Measurements from ENCODE around the gene WIZ. TPM values are rescaled to one million over a fixed set of nuclear protein-coding genes. Genes with fewer than 3 reads are reported as not detected.
A peak's percentile ranks its signal among the peaks of the same experiment; 100 is the strongest.

The WIZ gene
- polyA plus RNA-seq, 1 experiment: 5.8 TPM

DNA sequence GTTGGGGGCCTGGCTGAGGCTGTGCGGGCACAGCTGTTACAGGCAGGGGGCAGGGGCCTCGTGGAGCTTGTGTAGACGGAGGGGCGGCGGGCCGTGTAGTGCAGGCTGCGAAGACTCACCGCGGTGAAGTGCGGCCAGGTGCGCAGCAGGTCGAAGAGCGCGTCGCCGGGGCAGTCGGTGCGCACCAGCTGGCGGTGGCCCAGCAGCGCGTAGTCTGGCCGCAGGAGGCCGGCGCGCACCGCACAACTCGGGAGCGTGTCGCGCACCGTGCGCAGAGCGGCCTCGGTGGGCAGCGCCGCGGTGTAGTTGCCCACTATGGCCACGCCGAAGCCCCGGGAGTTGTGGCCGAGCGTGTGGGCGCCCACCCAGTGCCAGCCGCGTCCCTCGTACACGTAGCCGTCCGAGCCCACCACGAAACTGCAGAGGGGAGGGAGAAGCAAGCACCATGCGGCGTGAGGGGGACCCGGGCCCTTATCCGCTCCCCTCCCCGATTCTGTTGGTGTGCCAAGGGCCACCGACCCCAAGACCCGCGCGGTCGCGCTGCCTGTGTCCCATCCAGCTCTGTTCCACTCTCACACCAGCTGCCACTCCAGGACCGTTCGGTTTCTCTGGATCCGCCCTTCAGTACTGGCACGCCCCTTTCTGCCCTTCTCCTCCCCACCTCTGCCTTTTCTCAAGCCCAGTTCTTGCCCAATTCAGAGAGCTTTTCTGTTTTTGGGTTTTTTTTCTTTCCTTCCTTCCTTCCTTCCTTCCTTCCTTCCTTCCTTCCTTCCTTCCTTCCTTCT, 19.9 kb upstream of the WIZ start:
- H3K4me3 ChIP-seq (ENCODE audit: low read depth, low read length): peak overlapping the region; percentile 29
- peaks cover 7% of the 10 kb centered on the region; the same call in 1 of the 2 replicates for H3K9me3 ChIP-seq (ENCODE audit: control insufficient read depth, insufficient read depth, low read length)
- ChIA-PET CTCF (interaction anchor here (0.6 kb wide), 1 partner anchor 819 kb away, joined by 7 read pairs; no protein-coding TSS in a partner anchor), POLR2A (no interaction called here)
- DNase-seq (ENCODE audit: low read depth, low spot score): no peak
- H3K27ac ChIP-seq (ENCODE audit: low read depth, low read length): no peak overlapping the region
- peaks cover 14% of the 10 kb centered on the region for H3K27me3 ChIP-seq (ENCODE audit: control insufficient read depth, insufficient read depth, low read length)
- TF ChIP-seq, protein P1, sequence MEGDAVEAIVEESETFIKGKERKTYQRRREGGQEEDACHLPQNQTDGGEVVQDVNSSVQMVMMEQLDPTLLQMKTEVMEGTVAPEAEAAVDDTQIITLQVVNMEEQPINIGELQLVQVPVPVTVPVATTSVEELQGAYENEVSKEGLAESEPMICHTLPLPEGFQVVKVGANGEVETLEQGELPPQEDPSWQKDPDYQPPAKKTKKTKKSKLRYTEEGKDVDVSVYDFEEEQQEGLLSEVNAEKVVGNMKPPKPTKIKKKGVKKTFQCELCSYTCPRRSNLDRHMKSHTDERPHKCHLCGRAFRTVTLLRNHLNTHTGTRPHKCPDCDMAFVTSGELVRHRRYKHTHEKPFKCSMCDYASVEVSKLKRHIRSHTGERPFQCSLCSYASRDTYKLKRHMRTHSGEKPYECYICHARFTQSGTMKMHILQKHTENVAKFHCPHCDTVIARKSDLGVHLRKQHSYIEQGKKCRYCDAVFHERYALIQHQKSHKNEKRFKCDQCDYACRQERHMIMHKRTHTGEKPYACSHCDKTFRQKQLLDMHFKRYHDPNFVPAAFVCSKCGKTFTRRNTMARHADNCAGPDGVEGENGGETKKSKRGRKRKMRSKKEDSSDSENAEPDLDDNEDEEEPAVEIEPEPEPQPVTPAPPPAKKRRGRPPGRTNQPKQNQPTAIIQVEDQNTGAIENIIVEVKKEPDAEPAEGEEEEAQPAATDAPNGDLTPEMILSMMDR (IDR thresholded peaks at IDR 0.05; ENCODE audit: low read depth, low read length): no peak

DNA sequence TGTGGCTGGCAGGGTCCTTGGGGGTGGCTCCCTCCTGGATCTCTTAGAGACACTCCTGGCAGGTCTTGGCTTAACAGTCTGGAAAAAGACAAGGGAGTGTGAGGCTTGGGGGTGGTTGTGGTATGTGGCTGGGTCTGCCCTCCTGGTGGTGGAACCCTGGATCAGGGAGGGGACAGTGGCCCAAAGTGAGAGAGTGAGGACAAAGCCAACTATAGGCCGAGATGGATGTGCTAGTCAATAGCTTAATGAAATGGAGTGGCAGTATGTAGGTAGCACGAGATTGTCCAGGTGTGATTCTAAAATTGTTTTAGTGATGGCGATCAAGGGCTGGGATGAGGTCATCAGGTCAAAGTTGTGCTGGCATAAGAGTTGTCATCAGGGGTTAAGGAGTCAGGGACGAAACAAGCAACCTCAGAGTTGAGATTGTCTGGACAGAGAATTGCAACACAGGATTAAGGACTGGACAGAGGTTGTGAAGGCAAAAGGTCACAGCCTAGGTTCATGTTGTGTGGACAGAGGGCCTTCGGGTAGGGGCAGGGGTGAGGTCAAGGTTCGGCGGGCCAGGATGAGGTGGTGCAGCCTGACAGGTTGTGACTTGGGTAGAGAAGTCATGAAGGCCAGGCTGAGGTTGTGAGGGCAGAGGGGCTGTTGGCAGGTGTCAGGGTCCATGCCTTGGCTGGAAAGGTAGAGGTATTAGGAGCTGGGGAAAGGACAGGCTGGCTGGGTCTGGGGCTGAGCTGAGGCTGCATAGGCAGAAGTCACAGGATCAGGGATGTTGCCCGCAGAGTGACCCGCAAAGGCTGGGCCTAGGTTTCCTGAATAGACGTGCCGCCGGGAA, 19.1 kb upstream of the WIZ start:
- TF ChIP-seq, protein P1 (IDR thresholded peaks at IDR 0.05; ENCODE audit: low read depth, low read length): no peak
- ChIA-PET POLR2A (no interaction called here), CTCF (interaction anchor here (0.6 to 1.4 kb wide), 2 partner anchors 377 to 818 kb away, joined by 5 to 7 read pairs; no protein-coding TSS in a partner anchor)
- Histone ChIP-seq H3K4me3 (ENCODE audit: low read depth, low read length) (no peak overlapping the region), H3K27ac (ENCODE audit: low read depth, low read length) (no peak overlapping the region), H3K27me3 (ENCODE audit: control insufficient read depth, insufficient read depth, low read length) (peaks cover 17% of the 10 kb centered on the region), H3K9me3 (ENCODE audit: control insufficient read depth, insufficient read depth, low read length) (peaks cover 7% of the 10 kb centered on the region; the same call in 1 of the 2 replicates)
- no peak for DNase-seq (ENCODE audit: low read depth, low spot score)

DNA sequence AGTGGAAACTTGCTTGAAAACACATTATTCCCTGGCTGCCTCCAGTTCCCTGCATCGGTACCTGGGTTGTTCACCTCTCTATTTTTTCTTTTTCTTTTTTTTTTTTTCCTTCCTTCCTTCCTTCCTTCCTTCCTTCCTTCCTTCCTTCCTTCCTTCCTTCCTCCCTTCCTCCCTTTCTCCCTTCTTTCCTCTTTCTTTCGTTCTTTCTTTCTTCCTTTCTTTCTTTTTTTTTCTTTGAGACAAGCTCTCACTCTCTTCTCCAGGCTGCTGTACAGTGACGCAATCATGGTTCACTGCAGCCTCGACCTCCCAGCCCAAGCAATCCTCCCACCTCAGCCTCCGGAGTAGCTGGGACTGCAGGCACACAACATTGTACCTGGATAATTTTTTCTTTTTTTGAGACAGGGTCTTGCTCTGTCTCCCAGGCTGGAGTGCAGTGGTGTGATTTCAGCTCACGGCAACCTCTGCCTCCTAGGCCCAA, 18.0 kb upstream of the WIZ start:
- POLR2A ChIA-PET: interaction anchor here (0.6 kb wide), 1 partner anchor 14 kb away, joined by 3 read pairs; no protein-coding TSS in a partner anchor
- CTCF ChIA-PET: interaction anchor here (0.6 to 1.4 kb wide), 3 partner anchors 367 to 478 kb away, joined by 3 to 5 read pairs (median 5); no protein-coding TSS in a partner anchor
- Histone ChIP-seq H3K27me3 (ENCODE audit: control insufficient read depth, insufficient read depth, low read length) (peaks cover 19% of the 10 kb centered on the region), H3K9me3 (ENCODE audit: control insufficient read depth, insufficient read depth, low read length) (peaks cover 7% of the 10 kb centered on the region; the same call in 1 of the 2 replicates), H3K4me3 (ENCODE audit: low read depth, low read length) (no peak overlapping the region), H3K27ac (ENCODE audit: low read depth, low read length) (no peak overlapping the region)
- DNase-seq (ENCODE audit: low read depth, low spot score): no peak
- TF ChIP-seq, protein P1 (IDR thresholded peaks at IDR 0.05; ENCODE audit: low read depth, low read length): no peak

DNA sequence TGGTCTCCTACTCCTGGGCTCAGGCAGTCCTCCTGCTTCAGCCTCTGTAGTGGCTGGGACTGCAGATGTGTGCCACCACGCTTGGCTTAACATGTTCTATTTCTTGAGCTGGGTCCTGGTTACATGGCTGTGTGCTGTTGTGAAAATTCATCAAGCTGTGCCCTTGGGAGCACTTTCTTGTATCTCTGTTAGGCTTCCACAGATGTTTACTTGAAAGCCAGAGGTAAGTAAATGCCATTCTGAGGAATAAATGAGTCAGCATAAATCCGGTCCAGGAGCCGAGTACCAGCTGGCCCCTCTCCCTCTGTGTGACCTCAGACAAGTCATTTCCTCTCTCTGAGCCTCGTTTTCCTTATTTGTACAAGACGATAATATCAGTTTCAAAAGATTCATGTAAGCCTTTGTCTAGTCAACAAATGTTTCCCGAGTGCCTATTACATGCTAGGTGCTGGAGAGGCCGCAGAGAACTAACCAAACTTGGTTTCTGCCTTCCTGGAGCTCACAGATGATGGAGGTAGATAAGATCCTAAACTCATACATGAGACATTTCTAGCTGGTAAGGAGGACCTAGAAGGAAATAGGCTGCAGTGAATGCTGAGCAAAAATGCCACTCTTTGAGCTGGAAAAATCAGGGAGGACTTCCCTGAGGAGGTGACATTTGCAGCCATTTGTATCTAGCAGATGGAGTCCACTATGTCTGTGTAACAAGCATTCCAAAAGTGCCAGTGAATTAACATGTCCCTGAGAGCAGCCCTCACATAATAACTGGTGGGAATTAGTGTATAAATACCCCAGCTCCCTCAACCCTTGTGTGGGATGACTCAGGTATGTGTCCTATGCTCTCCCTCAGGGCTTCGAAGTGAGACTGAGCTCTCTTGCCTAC, 17.3 kb upstream of the WIZ start:
- Histone ChIP-seq H3K9me3 (ENCODE audit: control insufficient read depth, insufficient read depth, low read length) (peaks cover 7% of the 10 kb centered on the region; the same call in 1 of the 2 replicates), H3K27ac (ENCODE audit: low read depth, low read length) (no peak overlapping the region), H3K27me3 (ENCODE audit: control insufficient read depth, insufficient read depth, low read length) (peaks cover 19% of the 10 kb centered on the region), H3K4me3 (ENCODE audit: low read depth, low read length) (no peak overlapping the region)
- ChIA-PET CTCF (interaction anchor here (0.7 to 1.4 kb wide), 2 partner anchors 375 to 479 kb away, joined by 5 read pairs; no protein-coding TSS in a partner anchor), POLR2A (interaction anchor here (0.6 to 0.8 kb wide), 2 partner anchors 14 to 15 kb away, joined by 3 to 4 read pairs; no protein-coding TSS in a partner anchor)
- peak; percentile 32 for DNase-seq (ENCODE audit: low read depth, low spot score)
- TF ChIP-seq, protein P1 (IDR thresholded peaks at IDR 0.05; ENCODE audit: low read depth, low read length): no peak

Data from AG04450 (cell line).